Spleen (tissue), 7 donors: ENCODE results near the gene ATAD1.

Experiments
- CTCF ChIP-seq, 11 experiments: fragments of 200-600 bp in 7 of 11; fragments of 450-650 bp in 4 of 11; sonication (generic) in 4 of 11; IDR thresholded peaks in 8 of 11; conservative IDR thresholded peaks in 3 of 11; 1 replicate in 7 of 11; 2 replicates in 4 of 11; pipeline versions ENCODE4 v1.4.0 to v1.8.0; 2016 to 2021; ENCODE audit warnings: antibody characterized with exemption in 11 of 11, inconsistent platforms in 4 of 11, mild to moderate bottlenecking in 1 of 11
- POLR2A ChIP-seq, 3 donors: fragments of 450-650 bp; IDR thresholded peaks; one replicate each; pipeline ENCODE4 v1.5.1; 2017; ENCODE audit warnings: antibody characterized with exemption in 3 of 3, mild to moderate bottlenecking in 1 of 3
- POLR2AphosphoS5 ChIP-seq, 3 donors: sonication (generic); formaldehyde crosslinking; IDR thresholded peaks; one replicate each; pipeline ENCODE4 v1.5.1; 2017; ENCODE audit warnings: antibody characterized with exemption in 3 of 3
- donor health status: DM: no; HTN: no; CAD: no; lungs with moderate emphysema.
- donor health status: DM: no; HTN: no; CAD: no.
- donor health status: DM: no; HTN: no; CAD: no.

GRCh38 chr10:87781545-87781944, 36.5 kb downstream of the ATAD1 start:
- TF ChIP-seq CTCF (IDR thresholded peaks at IDR 0.05 in 8 of 11, conservative IDR thresholded peaks at IDR 0.05 in 3 of 11) (no peak), POLR2A (IDR thresholded peaks at IDR 0.05) (no peak), POLR2AphosphoS5 (IDR thresholded peaks at IDR 0.05) (no peak)
